NCI-H510A (cell line): ENCODE measurements around the gene LGALS13.

Experiments
- DNase-seq: peaks from one replicate; lab custom pipeline; 2025; lab: John Stamatoyannopoulos, UW

The LGALS13 gene, protein sequence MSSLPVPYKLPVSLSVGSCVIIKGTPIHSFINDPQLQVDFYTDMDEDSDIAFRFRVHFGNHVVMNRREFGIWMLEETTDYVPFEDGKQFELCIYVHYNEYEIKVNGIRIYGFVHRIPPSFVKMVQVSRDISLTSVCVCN

DNA sequence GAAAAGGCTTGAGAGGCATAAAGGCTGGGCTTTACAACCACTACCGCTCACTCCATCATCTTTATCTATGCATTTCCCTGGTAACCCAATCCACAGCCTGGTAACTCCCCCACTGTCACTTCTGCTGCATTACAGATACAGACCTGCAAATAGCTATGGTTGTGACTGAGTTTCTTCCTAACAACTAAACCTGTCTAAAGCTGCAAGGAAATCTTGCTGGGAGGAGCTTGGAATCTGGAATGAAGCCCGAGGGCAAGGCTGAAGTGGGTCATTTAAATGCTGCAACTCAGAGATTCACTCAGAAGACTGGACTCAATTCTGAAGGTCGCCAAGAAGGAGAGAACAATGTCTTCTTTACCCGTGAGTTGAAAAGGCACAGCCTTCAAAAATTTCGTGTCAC, at the start of gene LGALS13:
LGALS13 (plus strand) TSS at position 301 of the 400 bp plus-strand sequence; CDS start at position 346, 45 bp downstream.
- no peak for DNase-seq

DNA sequence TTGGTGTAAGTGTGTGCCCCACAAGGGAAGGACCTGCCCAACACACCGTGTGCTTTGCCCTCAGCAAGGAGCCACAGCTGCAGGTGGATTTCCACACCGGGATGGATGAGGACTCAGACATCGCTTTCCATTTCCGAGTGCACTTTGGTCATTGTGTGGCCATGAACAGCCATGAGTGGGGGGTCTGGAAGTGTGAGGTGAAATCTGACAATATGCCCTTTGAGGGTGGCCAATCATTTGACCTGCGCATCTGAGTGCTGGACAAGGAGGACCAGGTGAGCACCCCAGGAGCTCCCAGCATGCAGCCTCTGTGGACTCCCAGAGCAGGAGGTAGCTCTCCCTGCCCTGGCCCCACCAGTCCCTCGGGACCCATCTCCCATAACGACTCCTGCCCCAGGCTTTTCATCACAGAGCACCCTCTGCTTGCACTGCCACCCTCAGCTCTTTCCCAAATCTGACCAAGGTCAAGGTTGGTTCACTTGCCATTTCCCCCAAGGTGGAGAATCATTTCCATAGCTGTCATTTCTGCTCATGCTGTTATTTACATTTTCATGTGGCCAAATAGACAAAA, 49.2 kb upstream of the LGALS13 start:
- DNase-seq: no peak

DNA sequence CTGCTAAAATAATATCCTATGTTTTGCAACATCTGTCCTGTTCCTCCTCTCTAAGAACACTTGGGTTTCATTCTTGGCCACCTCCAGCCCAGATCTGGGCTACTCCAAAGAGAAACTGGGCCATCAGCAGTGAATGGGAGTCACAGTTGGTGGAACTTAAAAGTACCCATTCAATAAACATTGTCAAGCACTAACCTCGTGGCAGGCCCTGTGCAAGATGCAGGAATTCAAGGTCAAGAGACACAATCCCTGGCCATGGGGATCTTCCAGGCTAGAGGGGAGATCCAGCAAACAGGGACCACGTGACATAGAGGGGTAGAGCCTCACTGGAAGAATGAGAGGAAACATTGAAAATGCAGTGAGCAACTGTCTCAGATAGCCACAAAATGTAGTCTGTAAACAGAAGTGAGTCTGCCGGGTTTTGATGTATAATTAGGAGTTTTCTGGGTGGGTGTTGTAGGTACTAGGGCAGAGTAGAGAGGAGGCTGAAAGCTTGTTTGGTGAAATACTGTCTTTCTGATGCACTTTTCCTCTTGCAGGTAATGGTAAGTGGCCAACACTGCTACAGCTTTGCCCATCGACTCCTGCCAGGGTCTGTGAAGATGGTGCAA, 47.5 kb upstream of the LGALS13 start:
- no peak for DNase-seq

DNA sequence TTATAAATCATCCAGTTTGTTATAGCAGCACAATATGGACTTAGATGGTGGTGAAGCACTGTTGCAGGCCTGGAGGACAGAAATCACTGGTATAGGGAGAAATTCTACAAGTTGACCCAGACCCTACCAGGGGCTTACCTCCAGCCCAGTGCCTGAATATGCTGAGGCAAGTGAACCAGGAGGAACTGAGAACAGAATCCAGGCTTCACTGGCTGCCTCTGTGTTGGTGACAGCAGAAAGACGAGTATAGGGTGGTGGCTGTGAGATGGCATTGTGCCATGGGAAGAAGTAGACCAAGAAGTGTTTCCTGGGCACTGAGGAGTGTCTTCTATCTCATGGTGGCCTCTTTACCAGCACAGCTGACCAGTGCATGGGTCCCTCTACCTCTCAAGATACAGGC, 46.4 kb upstream of the LGALS13 start:
- no peak for DNase-seq

DNA sequence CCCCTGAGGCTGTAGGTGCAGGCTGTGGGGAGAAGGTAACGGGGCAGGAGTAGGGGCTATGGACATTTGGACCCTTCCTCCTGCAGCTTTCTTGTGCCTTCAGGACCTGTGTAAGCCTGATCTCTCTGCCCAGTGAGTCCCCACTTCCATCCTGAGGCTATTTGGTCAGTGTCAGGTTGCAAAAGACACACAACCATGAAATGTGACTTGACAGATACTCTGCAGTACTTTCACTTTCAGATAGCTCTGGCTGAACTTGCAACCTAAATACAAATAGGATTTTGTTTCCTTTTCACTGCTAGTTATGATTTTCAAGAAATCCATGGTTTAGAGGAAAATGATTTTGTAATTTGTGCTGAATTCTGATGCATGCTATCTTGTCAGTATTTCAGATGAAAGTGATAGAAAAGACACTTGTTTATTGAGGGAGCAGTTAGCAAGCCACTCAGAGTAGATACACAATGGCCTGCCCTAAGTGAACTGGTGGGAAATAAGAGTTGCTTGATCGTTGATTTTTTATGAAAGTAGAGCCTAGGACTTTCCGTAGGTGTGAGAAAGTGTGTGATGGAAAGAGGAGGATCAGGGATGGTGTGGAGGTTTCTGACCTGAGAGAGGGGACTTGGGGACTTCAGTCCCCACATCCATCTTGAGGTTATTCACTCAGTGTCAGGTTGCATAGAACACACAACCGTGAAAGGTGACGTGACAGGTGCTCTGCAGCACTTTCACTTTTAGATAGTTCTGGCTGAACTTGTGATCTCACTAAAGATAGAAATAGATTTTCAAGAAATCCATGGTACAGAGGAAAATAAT, 44.3 kb upstream of the LGALS13 start:
- peak; percentile 2 for DNase-seq

DNA sequence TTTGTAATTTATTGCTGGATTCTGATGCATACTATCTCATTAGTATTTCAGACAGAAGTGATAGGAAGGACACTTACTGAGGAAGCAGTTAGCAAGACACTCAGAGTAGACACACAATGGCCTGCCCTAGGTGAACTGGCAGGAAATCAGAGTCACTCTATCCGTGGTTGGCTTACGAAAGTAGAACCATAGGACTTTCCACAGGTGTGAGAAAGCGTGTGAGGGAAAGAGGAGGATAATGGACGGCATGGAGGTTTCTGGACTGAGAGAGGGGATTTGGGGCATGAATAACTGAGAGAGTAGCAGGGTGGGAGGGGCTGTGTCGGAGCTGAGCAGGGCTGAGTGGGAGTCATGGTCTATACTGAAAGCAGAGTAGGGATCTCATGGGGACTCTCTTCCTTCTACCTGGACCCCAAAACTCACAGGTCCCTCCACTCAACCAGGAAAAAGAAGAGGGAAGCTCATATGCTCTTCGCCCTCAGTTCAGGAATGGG, 43.7 kb upstream of the LGALS13 start:
- no peak for DNase-seq

DNA sequence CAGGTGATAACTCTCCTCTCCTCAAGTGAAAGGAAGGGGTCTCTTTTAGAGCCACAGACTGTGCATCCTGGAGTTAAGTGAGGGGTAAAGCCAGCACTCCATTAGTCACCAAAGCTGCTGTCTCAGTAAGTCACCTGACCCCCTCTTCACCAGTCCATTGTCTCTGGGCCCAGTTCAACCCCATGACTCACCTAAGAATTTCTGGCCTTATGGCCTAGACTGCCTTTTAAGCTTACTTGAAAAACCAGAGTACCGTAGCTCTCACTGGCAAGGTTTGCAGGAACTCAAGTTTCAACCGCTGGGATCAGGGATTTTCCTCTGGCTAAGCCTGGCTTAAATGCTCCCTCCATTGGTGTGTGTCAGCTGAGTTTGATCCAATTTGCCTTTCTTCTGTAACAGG, 38.9 kb upstream of the LGALS13 start:
- DNase-seq: no peak

DNA sequence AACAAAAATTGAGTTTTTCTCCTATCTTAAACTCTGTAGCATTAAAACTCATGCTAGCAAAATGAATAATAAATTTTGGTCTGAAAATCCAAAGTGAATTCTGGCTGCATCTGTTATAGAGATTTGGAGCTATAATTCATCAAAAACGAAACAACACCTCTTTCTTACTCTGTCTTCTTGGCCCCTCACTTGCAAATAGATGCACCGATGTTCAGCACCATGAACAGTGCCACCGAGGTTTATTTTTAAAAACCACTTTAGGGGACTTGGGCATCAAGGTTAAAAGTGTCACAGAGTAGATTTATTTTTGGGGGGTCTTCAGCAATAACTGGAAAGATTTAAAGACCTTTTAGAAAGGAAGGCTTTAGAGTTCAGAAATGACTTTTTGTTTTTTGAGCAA, 36.3 kb upstream of the LGALS13 start:
- no peak for DNase-seq

DNA sequence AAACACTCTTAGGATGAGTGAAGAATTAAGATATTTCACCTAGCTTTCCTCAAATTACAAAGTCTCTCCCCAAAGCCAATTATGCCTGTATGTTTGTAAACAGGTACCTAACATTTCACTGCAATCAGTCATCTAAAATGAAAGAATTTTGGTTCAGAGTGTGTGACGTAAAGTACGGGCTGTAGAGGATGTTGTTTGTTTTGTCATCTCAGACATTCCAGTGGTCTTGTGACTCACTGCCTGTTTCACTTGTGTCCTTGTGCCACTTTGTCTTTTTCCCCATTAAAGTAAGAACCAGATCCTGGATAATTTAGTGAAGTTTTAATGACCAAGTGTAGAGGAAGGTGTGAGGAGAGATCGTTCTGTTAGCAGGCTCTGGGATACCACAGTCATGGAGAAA, 33.7 kb upstream of the LGALS13 start:
- DNase-seq: no peak

DNA sequence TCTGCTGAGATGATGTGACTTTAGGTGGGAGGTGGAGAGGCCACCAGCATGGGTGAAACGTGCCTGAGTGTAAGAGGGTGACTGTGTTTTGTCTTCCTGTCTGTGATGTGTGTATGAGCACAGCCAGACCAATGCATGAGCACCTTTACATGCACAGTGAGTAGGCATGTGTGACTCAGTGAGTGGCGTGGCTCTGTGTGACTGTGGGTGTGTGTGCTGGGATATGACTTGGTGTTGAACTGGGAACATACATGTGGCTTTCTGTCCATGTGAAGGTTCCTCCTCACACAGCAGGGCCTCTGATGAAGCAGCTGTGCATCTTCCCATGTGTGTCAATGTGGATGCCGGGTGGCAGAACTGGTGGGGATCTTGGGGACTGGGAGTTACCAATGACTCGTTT, 19.9 kb upstream of the LGALS13 start:
- no peak for DNase-seq

DNA sequence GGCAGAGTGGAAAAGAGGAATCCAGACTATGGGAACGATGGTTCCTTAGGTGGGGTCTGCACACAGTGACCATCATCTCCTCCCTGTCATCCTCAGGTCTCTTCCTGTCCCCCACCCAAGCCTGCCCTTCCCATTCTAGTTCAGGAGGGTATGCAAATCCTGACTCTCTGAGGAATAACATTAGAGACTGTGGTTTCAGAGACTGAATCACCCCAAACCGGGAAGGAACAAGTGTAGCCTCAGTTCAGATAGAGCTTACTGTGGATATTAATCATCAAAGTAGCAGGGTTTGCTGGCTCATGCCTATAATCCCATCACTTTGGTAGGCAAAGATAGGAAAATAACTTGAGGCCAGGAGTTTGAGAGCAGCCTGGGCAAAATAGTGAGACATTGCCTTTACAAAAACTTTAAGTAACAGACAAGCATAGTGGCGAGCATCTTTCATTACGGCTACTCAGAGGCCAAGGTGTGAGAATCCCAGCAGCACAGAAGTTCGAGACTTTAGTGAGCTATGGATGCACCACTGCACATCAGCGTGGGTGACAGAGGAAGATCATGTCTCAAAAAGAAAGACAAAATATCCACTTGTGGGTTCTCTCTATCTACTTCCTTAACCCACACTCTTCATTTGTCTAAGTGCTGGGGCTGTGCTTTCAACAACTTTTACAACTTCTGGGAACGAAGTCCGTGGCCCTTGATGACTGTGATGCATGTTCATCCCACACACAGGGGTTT, 19.3 kb upstream of the LGALS13 start:
- DNase-seq: no peak

DNA sequence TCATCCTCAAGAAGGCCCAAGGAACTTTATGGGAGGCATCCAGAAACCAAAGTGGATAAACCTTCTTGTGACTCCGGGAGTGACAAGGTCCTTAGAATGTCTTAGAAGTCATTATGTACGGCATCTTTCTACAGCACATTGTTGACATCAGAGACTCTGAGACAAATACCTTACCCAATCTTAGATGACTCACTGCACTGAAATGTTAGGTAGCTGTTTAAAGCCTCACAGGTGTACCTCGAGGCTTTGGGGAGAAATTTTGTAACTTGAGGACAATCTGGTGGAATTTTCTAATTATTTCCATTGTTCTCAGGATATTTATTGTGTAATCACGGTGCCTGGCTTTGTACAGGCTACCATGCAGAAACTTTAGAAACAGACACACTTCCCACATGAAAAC, 14.8 kb upstream of the LGALS13 start:
- DNase-seq: no peak

DNA sequence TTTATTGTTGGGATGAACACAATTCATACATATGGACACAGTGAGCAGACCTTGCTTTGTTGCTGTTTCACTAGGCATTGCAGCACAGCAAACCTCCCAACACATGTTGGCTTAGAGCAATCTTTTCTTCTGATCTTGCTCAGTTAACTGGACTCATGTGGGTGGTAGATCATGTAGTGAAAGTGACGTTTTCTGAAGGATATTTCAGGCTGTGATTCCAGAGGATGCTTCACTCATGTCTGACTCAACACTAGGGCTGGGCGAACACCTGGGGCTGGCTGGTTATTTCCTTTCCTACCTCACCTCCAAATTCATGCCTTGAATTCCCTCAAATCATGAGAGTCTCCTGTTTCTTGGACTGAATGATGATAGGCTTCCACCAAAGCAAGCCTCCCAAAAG, 14.3 kb upstream of the LGALS13 start:
- no peak for DNase-seq

DNA sequence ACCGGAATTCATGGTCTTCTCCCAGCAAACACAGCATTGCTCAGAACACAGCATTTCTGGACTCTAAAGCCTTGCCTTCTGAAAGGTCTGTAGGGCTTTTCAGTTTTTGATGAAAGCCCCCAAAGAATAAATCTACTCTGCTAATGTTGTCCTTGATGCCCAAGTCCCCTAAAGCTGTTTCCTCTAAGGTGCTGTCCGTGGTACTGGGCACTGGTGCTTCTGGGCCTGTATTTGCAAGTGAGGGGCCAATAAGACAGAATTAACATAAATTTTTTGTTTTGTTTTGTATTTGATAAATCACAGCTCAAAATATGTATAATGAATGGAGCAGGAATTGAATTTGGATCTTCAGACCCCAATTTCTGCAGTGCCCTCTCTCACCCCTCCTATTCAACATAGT, 12.1 kb upstream of the LGALS13 start:
- no peak for DNase-seq

DNA sequence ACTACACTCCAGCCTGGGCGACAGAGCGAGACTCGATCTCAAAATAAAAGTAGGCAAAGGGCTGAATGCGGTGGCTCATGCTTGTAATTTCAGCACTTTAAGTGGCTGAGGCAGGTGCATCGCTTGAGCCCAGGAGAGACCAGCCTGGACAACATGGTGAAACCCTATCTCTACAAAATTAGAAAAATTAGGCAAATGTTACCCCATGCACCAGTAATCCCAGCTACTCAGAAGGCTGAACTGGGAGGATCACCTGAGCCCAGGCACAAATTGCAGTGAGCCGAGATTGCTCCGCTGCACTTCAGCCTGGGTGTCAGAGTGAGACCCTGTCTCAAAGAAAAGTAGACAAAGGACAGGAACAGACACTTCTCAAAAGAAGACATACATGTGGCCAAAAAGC, 9.9 kb upstream of the LGALS13 start:
- no peak for DNase-seq

DNA sequence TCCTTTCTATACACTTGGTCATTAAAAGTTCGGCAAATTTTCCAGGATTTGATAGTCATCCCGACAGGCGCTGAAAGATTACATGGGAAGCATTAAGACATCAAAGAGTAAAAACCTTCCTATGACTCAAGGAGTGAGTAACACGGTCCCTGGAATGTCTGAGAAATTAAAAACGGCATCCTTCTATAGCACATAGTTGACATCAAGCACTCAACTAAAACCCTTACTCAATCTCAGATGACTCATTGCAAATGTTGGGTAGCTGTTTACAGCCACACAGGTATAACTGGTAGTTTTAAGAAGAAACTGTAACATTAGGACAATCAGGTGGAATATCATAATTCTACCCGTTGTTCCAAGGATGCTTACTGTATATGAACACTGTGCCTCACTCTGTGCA, 6.4 kb upstream of the LGALS13 start:
- no peak for DNase-seq

DNA sequence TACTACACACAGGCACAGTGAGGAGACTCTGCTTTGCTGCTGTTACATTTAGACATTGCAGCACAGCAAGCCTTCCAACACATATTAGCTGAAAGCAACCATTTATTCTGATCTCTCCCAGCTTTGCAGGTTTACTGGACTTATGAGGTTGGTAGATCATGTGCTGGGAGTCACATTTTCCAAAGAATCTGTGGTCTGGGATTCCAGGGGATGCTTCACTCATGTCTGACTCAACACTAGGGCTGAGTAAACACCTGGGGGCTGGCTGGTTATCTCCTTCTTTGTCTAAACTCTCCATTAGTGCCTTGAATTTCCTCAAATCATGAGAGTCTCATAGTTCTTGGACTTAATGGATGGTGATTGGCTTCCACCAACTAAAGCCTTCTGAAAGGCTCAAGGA, 5.4 kb upstream of the LGALS13 start:
- DNase-seq: no peak

DNA sequence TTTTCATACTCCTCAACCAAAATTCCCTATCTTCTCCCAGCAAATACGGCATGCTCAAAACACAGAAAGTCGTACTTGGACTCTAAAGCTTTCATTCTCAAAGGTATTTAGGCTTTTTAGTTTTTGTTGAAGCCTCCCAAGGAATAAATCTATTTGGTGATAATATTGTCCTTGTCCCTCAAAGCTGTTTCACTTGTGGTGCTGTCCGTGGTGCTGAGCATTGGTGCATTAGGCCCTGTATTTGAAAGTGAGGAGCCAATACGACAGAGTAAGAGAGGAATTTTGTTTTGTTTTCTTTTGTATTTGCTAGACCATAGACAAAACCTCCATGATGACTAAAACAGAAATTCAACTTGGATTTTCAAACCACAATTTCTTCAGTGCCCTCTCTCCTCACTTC, 3.2 kb upstream of the LGALS13 start:
- DNase-seq: no peak

DNA sequence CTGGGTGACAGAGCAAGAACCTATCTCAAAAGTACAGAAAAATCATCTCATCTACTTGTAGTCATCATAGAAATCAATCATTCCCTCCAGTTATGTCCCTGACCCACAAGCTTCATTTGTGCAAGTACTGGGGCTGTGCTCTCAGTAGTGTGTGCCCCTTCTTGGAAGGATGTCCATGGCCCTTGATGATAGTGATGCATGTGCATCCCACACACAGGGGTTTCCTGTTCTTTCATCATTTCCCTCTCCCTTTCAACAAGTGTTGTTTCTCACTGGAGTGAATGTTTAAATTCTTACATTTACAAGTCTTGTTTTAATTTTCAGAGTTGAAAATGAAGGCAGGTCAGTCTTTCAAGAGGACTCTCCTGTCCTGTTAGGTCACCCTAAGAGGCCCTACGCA, 1.5 kb downstream of the LGALS13 start:
- DNase-seq: no peak

DNA sequence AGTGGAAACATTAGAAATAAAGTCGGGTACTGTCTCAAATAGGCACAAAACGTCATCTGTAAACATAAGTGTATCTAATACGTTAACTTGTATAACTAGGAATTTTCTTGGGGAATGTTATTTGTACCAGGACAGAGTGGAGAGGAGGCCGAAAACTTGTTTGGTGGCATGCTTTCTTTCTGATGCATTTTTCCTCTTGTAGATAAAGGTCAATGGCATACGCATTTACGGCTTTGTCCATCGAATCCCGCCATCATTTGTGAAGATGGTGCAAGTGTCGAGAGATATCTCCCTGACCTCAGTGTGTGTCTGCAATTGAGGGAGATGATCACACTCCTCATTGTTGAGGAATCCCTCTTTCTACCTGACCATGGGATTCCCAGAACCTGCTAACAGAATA, 4.7 kb downstream of the LGALS13 start:
- no peak for DNase-seq

DNA sequence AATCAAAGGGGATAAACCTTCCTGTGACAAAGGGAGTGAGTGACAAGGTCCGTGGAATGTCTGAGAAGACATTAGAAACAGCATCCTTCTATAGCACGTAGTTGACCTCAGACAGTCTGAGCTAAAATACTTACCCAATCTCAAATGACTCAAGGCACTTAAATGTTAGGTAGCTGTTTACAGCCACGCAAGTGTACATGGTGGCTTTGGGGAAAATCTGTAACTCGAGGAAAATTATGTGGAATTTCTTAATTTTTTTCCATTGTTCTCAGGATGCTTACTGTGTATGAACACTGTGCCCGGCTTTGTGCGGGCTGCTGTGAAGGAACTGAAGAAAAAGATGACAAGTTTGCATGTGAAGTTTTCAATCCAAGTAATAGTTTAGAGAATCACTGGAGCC, 5.2 kb downstream of the LGALS13 start:
- no peak for DNase-seq

DNA sequence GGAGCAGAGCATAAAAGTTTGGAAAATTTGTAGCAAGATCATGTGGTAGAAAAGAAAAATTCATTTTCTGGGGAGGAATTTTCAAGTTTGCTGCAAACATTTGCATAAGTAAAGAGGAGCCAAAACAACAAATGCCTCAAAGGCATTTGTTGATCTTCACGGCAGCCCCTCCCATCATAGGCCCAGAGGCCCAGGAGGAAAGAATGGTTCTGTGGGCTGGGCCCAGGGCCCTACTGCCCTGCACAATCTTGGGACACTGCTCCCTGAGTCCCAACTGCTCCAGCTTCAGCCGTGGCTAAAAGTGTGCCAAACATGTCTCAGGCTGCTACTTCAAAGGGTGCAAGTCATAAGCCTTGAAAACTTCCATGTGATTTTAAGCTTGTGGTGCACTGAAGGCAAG, 11.3 kb downstream of the LGALS13 start:
- DNase-seq: no peak
